Mammary microvascular endothelial cell (primary cell): ENCODE results near the gene GAP43. TPM values are rescaled to one million over a fixed set of nuclear protein-coding genes. Genes with fewer than 3 reads are reported as not detected.

Experiments
- total RNA-seq: library from RNA; depleted of rRNA; stranded (reverse); fragments of >200 nt; gene quantifications from 2 replicates; pipeline ENCODE4 v1.2.3, GENCODE V29; 2015

GAP43 gene, protein sequence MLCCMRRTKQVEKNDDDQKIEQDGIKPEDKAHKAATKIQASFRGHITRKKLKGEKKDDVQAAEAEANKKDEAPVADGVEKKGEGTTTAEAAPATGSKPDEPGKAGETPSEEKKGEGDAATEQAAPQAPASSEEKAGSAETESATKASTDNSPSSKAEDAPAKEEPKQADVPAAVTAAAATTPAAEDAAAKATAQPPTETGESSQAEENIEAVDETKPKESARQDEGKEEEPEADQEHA
- not detected in 2 replicates for total RNA-seq

DNA sequence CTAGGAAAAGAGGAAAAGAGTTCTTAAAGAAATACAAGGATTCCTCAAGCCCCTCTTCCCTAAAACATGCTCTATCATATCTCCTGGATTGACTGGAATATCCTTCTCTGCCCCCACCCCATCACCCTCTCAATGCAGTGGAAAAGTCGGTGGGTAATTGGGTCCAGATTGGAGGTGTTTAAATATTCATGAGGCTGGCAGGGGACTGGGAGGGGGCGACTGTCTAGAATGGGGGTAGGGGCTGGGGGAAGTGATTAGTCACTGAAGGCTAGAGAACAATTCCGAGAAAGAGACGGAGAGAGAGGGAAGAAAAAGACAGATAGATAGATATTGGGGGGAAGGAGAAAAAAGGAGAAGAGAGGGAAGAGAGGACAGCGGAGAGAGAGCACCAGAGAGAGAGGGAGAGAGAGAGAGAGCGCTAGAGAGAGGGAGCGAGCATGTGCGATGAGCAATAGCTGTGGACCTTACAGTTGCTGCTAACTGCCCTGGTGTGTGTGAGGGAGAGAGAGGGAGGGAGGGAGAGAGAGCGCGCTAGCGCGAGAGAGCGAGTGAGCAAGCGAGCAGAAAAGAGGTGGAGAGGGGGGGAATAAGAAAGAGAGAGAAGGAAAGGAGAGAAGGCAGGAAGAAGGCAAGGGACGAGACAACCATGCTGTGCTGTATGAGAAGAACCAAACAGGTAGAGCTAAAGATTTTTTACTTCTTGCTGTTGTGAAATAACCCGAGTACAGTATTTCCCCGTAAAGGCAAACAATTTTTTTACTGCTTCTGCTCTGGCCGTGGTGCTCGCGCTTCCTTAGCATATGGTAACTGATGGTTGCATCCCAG, at the start of gene GAP43:
TSS of gene GAP43 (plus strand) at position 467 of the 825 bp plus-strand sequence. CDS start at position 647, 180 bp downstream.

